HepG2 (cell line): ENCODE data around the gene SLCO4A1. TPM values are rescaled to one million over a fixed set of nuclear protein-coding genes. Genes with fewer than 3 reads are reported as not detected.

Source experiments
- ATM ChIP-seq: fragments of 450-650 bp; IDR thresholded peaks from 2 replicates; pipeline ENCODE4 v1.7.1; 2017; ENCODE audit warnings: mild to moderate bottlenecking, borderline replicate concordance
- BORCS8-MEF2B ChIP-seq: sonication (generic); formaldehyde crosslinking; IDR thresholded peaks from 2 replicates; pipeline ENCODE4 v1.8.0; 2022; ENCODE audit warnings: mild to moderate bottlenecking, missing genetic modification reagents
- EZH2 ChIP-seq: conservative IDR thresholded peaks from 2 replicates; pipeline ENCODE4 v1.6.1; 2012; ENCODE audit warnings: mild to moderate bottlenecking, low read depth, low read length, moderate library complexity
- FOXA1 ChIP-seq, 2 experiments: fragments of 450-650 bp in 1 of 2; sonication (generic) in 1 of 2; formaldehyde crosslinking in 1 of 2; IDR thresholded peaks; 2 replicates each; pipeline versions ENCODE4 v1.4.0 to v1.6.1; 2016 to 2020; ENCODE audit warnings: missing genetic modification reagents in 1 of 2
- HES4 ChIP-seq: sonication (generic); formaldehyde crosslinking; IDR thresholded peaks from 2 replicates; pipeline ENCODE4 v1.9.0; 2021; ENCODE audit warnings: mild to moderate bottlenecking, missing genetic modification reagents, borderline replicate concordance
- HIC2 ChIP-seq: sonication (generic); formaldehyde crosslinking; IDR thresholded peaks from 2 replicates; pipeline ENCODE4 v1.9.0; 2022; ENCODE audit warnings: low read depth, missing genetic modification reagents
- HIVEP1 ChIP-seq: sonication (generic); formaldehyde crosslinking; IDR thresholded peaks from 2 replicates; pipeline ENCODE4 v1.4.0; 2020; ENCODE audit warnings: mild to moderate bottlenecking, missing genetic modification reagents
- KLF16 ChIP-seq, 2 experiments: sonication (generic) in 1 of 2; formaldehyde crosslinking in 1 of 2; IDR thresholded peaks; 2 replicates each; pipeline versions ENCODE4 v1.6.1 to v1.8.0; 2016 to 2023; ENCODE audit warnings: missing genetic modification reagents in 2 of 2, missing compliant biosample characterization in 1 of 2
- MED8 ChIP-seq: sonication (generic); formaldehyde crosslinking; IDR thresholded peaks from 2 replicates; pipeline ENCODE4 v1.8.1; 2023; ENCODE audit warnings: mild to moderate bottlenecking, missing genetic modification reagents; ENCODE audit not compliant: insufficient replicate concordance
- MTF2 ChIP-seq: sonication (generic); formaldehyde crosslinking; IDR thresholded peaks from 2 replicates; pipeline ENCODE4 v1.5.0; 2020; ENCODE audit warnings: missing genetic modification reagents, borderline replicate concordance
- PTBP1 ChIP-seq: fragments of 200-400 bp; formaldehyde crosslinking; IDR thresholded peaks from 2 replicates; pipeline ENCODE4 v1.6.1; 2018; ENCODE audit warnings: low read length, low read depth; ENCODE audit not compliant: poor library complexity, severe bottlenecking
- SCMH1 ChIP-seq: sonication (generic); formaldehyde crosslinking; IDR thresholded peaks from 2 replicates; pipeline ENCODE4 v1.9.0; 2021; ENCODE audit warnings: missing genetic modification reagents, mild to moderate bottlenecking, borderline replicate concordance
- STAG1 ChIP-seq: sonication (generic); formaldehyde crosslinking; IDR thresholded peaks from 2 replicates; pipeline ENCODE4 v1.4.0; 2020; ENCODE audit warnings: missing genetic modification reagents
- TFDP1 ChIP-seq: IDR thresholded peaks from 2 replicates; pipeline ENCODE4 v1.6.1; 2016; ENCODE audit warnings: missing compliant biosample characterization, missing genetic modification reagents, borderline replicate concordance
- TSC22D2 ChIP-seq: sonication (generic); formaldehyde crosslinking; IDR thresholded peaks from 2 replicates; pipeline ENCODE4 v1.5.1; 2020; ENCODE audit warnings: missing genetic modification reagents, mild to moderate bottlenecking, borderline replicate concordance
- ZBTB4 ChIP-seq: sonication (generic); formaldehyde crosslinking; IDR thresholded peaks from 2 replicates; pipeline ENCODE4 v1.4.0; 2020; ENCODE audit warnings: missing genetic modification reagents, mild to moderate bottlenecking, borderline replicate concordance
- ZNF124 ChIP-seq: sonication (generic); formaldehyde crosslinking; IDR thresholded peaks from 2 replicates; pipeline ENCODE4 v1.4.0; 2020; ENCODE audit warnings: missing genetic modification reagents
- ZNF326 ChIP-seq: sonication (generic); formaldehyde crosslinking; IDR thresholded peaks from 2 replicates; pipeline ENCODE4 v1.4.0; 2020; ENCODE audit warnings: missing genetic modification reagents, borderline replicate concordance
- ZNF333 ChIP-seq: sonication (generic); formaldehyde crosslinking; IDR thresholded peaks from 2 replicates; pipeline ENCODE4 v1.4.0; 2020; ENCODE audit warnings: mild to moderate bottlenecking, missing genetic modification reagents, borderline replicate concordance
- ZNF343 ChIP-seq: sonication (generic); formaldehyde crosslinking; IDR thresholded peaks from 2 replicates; pipeline ENCODE4 v1.4.0; 2020; ENCODE audit warnings: mild to moderate bottlenecking, missing genetic modification reagents
- ZNF44 ChIP-seq: sonication (generic); formaldehyde crosslinking; IDR thresholded peaks from 2 replicates; pipeline ENCODE4 v1.5.1; 2020; ENCODE audit warnings: mild to moderate bottlenecking, missing genetic modification reagents
- ZNF451 ChIP-seq: sonication (generic); formaldehyde crosslinking; IDR thresholded peaks from 2 replicates; pipeline ENCODE4 v1.5.0; 2020; ENCODE audit warnings: mild to moderate bottlenecking, missing genetic modification reagents
- ZNF564 ChIP-seq: sonication (generic); formaldehyde crosslinking; IDR thresholded peaks from 2 replicates; pipeline ENCODE4 v1.8.1; 2023; ENCODE audit warnings: mild to moderate bottlenecking, missing genetic modification reagents
- ZNF605 ChIP-seq: sonication (generic); formaldehyde crosslinking; IDR thresholded peaks from 2 replicates; pipeline ENCODE4 v1.8.0; 2022; ENCODE audit warnings: mild to moderate bottlenecking, missing genetic modification reagents
- ZNF891 ChIP-seq: sonication (generic); formaldehyde crosslinking; IDR thresholded peaks from 2 replicates; pipeline ENCODE4 v1.5.0; 2020; ENCODE audit warnings: mild to moderate bottlenecking, missing genetic modification reagents
- polyA plus RNA-seq, 8 experiments: library from polyadenylated mRNA; depleted of rRNA in 3 of 8; stranded (reverse) in 7 of 8; unstranded in 1 of 8; fragments of >200 nt; fragmentation: Illumina TruSeq in 4 of 8; extraction: Trizol in 4 of 8; gene quantifications; 2 replicates each; pipeline versions ENCODE4 v1.2.1 to v1.2.3, GENCODE V29; 2011 to 2016; ENCODE audit warnings: low read depth in 4 of 8, missing spikeins in 1 of 8, mixed read lengths in 1 of 8; ENCODE audit not compliant: insufficient read depth in 1 of 8
- total RNA-seq, 5 experiments: library from RNA; depleted of rRNA; stranded (reverse); fragments of >200 nt; fragmentation: Illumina TruSeq; extraction: Trizol; gene quantifications; 2 replicates each; pipeline ENCODE4 v1.2.3, GENCODE V29; 2016; ENCODE audit warnings: low read depth in 1 of 5

The SLCO4A1 gene
- total and polyA plus RNA-seq, 2 of the 13 experiments (the other 11 are each of a cell fraction or from before 2014, with no cell fraction given): 55.5 to 112 TPM

GRCh38 chr20:62624325-62624690, 18.0 kb upstream of the SLCO4A1 start (continued):
- TF ChIP-seq ZNF343: 0 out of 2 replicates have a peak, but pooled peaks have one; percentile 6
- TF ChIP-seq SCMH1 (CRISPR knock-in tag): no peak
- TF ChIP-seq TSC22D2 (CRISPR knock-in tag): 0 out of 2 replicates have a peak, but pooled peaks have one; percentile 1
- no peak for TF ChIP-seq ZNF564 (CRISPR knock-in tag)
- peak; percentile 22 for TF ChIP-seq PTBP1
- TF ChIP-seq ATM: no peak
- TF ChIP-seq ZNF891: no peak; the same call in 1 of the 2 replicates
- 0 out of 2 replicates have a peak, but pooled peaks have one; percentile 9 for TF ChIP-seq HES4 (CRISPR knock-in tag)
- peak; percentile 8; the same call in 1 of the 2 replicates for TF ChIP-seq ZNF451 (CRISPR knock-in tag)
- peak; percentile 2; the same call in 1 of the 2 replicates for TF ChIP-seq ZBTB4 (CRISPR knock-in tag)
- peak; percentile 1 for TF ChIP-seq MED8 (CRISPR knock-in tag)
- no peak for TF ChIP-seq FOXA1 (IDR thresholded peaks at IDR 0.05)
- peak; percentile 46 for TF ChIP-seq FOXA1 (CRISPR knock-in tag; IDR thresholded peaks at IDR 0.05)
- TF ChIP-seq ZNF333: peak; percentile 64; the same call in 1 of the 2 replicates
- no peak for TF ChIP-seq ZNF605 (CRISPR knock-in tag)
- peak in 1 of 2 experiments; percentile 12; a peak in 1 of 4 replicates for TF ChIP-seq KLF16 (CRISPR knock-in tag; IDR thresholded peaks at IDR 0.05)
- 0 out of 2 replicates have a peak, but pooled peaks have one; percentile 13 for TF ChIP-seq ZNF124 (CRISPR knock-in tag)
- 0 out of 2 replicates have a peak, but pooled peaks have one; percentile 20 for TF ChIP-seq HIVEP1 (CRISPR knock-in tag)
- 0 out of 2 replicates have a peak, but pooled peaks have one; percentile 7 for TF ChIP-seq TFDP1
- TF ChIP-seq ZNF44 (CRISPR knock-in tag): 0 out of 2 replicates have a peak, but pooled peaks have one; percentile 4
- TF ChIP-seq EZH2: no peak
- TF ChIP-seq STAG1 (CRISPR knock-in tag): peak; percentile 66
- TF ChIP-seq BORCS8-MEF2B (CRISPR knock-in tag): no peak
- TF ChIP-seq ZNF326 (CRISPR knock-in tag): peak; percentile 57; the same call in 1 of the 2 replicates
- TF ChIP-seq MTF2 (CRISPR knock-in tag): peak; percentile 61; the same call in 1 of the 2 replicates
- 0 out of 2 replicates have a peak, but pooled peaks have one; percentile 24 for TF ChIP-seq HIC2 (CRISPR knock-in tag)
